HepG2 (cell line): ENCODE measurements around the gene SPATA25. TPM values are rescaled to one million over a fixed set of nuclear protein-coding genes. Genes with fewer than 3 reads are reported as not detected.

Experiments used
- ATAC-seq: fragments of 200-7000 bp; cut with Tn5 transposase; 3 replicates; pipeline ENCODE4 v1.9.1; 2020; ENCODE audit warnings: mild to moderate bottlenecking, moderate library complexity
- BruUV-seq: library from RNA; stranded (reverse); fragments of 400-500 nt; replicated peaks from 2 replicates; lab custom pipeline; 2021; lab: Mats Ljungman, UMichigan
- CTCF ChIA-PET: fragments of 300-600 bp; formaldehyde crosslinking; extraction: SDS; loops from one replicate; lab custom pipeline; 2021; ENCODE audit warnings: low total read pairs, inconsistent platforms, low intra/inter-chr PET ratio; lab: Yijun Ruan, JAX
- POLR2A ChIA-PET: fragments of 350-600 bp; sonication (Branson Sonifier 250); formaldehyde crosslinking; loops from one replicate; lab custom pipeline; 2020; ENCODE audit warnings: antibody characterized with exemption, inconsistent platforms; lab: Yijun Ruan, JAX
- DNase-seq: peaks from one replicate; pipeline ENCODE4 v3.0.0-alpha.2; 2015; ENCODE audit warnings: low spot score
- FAIRE-seq: peaks from 3 replicates; lab custom pipeline; 2011; peaks lifted over from hg19 to GRCh38; lab: Jason Lieb, UNC
- H2AFZ ChIP-seq: one replicate; pipeline ENCODE4 v1.6.1; 2011; ENCODE audit warnings: low read length, inconsistent platforms
- H3K27ac ChIP-seq: fragments of 300-600 bp; 3 replicates; pipeline ENCODE4 v1.8.0; 2011; ENCODE audit warnings: mixed run types, mild to moderate bottlenecking, mixed read lengths, low read length, inconsistent platforms; ENCODE audit not compliant: insufficient read depth; ENCODE audit errors: extremely low read length
- H3K27me3 ChIP-seq, 2 experiments: fragments of 200-600 bp in 1 of 2; 2 replicates in 1 of 2; 3 replicates in 1 of 2; pipeline versions ENCODE4 v1.6.0 to v1.8.0; 2011; ENCODE audit warnings: low read length in 2 of 2, mild to moderate bottlenecking in 2 of 2, moderate library complexity in 2 of 2, inconsistent platforms in 1 of 2; ENCODE audit not compliant: insufficient read depth in 2 of 2, control insufficient read depth in 1 of 2
- H3K36me3 ChIP-seq, 2 experiments: fragments of 200-600 bp in 1 of 2; replicated peaks in 1 of 2; 2 replicates in 1 of 2; 3 replicates in 1 of 2; pipeline versions ENCODE4 v1.5.1 to v1.8.0; 2011; ENCODE audit warnings: low read length in 2 of 2, inconsistent platforms in 1 of 2; ENCODE audit not compliant: insufficient read depth in 2 of 2, control insufficient read depth in 1 of 2
- H3K4me1 ChIP-seq: 2 replicates; pipeline ENCODE4 v1.5.1; 2012; ENCODE audit warnings: low read length, inconsistent platforms; ENCODE audit not compliant: insufficient read depth
- H3K4me2 ChIP-seq: 2 replicates; pipeline ENCODE4 v1.6.0; 2011; ENCODE audit warnings: low read depth, low read length, inconsistent platforms
- H3K4me3 ChIP-seq, 3 experiments: fragments of 200-600 bp in 1 of 3; sonication (generic), shearing (Covaris generic) in 1 of 3; replicated peaks in 1 of 3; 2 replicates each; pipeline ENCODE4 v1.5.1; 2011 to 2016; ENCODE audit warnings: low read length in 3 of 3, inconsistent platforms in 2 of 3, low read depth in 2 of 3, mild to moderate bottlenecking in 2 of 3, control low read depth in 1 of 3, mixed read lengths in 1 of 3; ENCODE audit not compliant: insufficient read depth in 1 of 3
- H3K79me2 ChIP-seq: one replicate; pipeline ENCODE4 v1.6.1; 2011; ENCODE audit warnings: low read length, inconsistent platforms; ENCODE audit not compliant: insufficient read depth
- H3K9ac ChIP-seq: 2 replicates; pipeline ENCODE4 v1.6.0; 2011; ENCODE audit warnings: mild to moderate bottlenecking, low read depth, low read length, inconsistent platforms; ENCODE audit not compliant: insufficient read depth
- H3K9me3 ChIP-seq: 2 replicates; pipeline ENCODE4 v1.5.1; 2012; ENCODE audit warnings: mild to moderate bottlenecking, low read length
- H4K20me1 ChIP-seq: 2 replicates; pipeline ENCODE4 v1.6.0; 2011; ENCODE audit warnings: inconsistent platforms, mild to moderate bottlenecking, low read length, moderate library complexity; ENCODE audit not compliant: insufficient read depth
- ARID5B ChIP-seq: IDR thresholded peaks from 2 replicates; pipeline ENCODE4 v1.4.0; 2020; ENCODE audit warnings: mild to moderate bottlenecking, missing genetic modification reagents
- ATF7 ChIP-seq, 2 experiments: fragments of 450-650 bp in 1 of 2; sonication (generic) in 1 of 2; formaldehyde crosslinking in 1 of 2; IDR thresholded peaks; 2 replicates each; pipeline versions ENCODE4 v1.4.0 to v1.6.1; 2016 to 2020; ENCODE audit warnings: antibody characterized with exemption in 1 of 2, mild to moderate bottlenecking in 1 of 2, missing genetic modification reagents in 1 of 2
- CBX5 ChIP-seq: sonication (generic); formaldehyde crosslinking; IDR thresholded peaks from 2 replicates; pipeline ENCODE4 v1.4.0; 2020; ENCODE audit warnings: missing genetic modification reagents, borderline replicate concordance
- CENPBD1 ChIP-seq: sonication (generic); formaldehyde crosslinking; IDR thresholded peaks from 2 replicates; pipeline ENCODE4 v1.8.0; 2022; ENCODE audit warnings: missing genetic modification reagents, low read depth, mild to moderate bottlenecking, borderline replicate concordance
- SP1 ChIP-seq, 2 experiments: fragments of 450-650 bp in 1 of 2; sonication (generic) in 1 of 2; formaldehyde crosslinking in 1 of 2; IDR thresholded peaks; 2 replicates each; pipeline versions ENCODE4 v1.4.0 to v1.6.1; 2016 to 2020; ENCODE audit warnings: missing genetic modification reagents in 1 of 2
- SRSF9 ChIP-seq: fragments of 200-400 bp; formaldehyde crosslinking; IDR thresholded peaks from 2 replicates; pipeline ENCODE4 v1.6.1; 2018; ENCODE audit warnings: borderline replicate concordance, mild to moderate bottlenecking, low read depth, low read length; ENCODE audit not compliant: insufficient read depth, poor library complexity, severe bottlenecking
- ZNF264 ChIP-seq: sonication (generic); formaldehyde crosslinking; IDR thresholded peaks from 2 replicates; pipeline ENCODE4 v1.4.0; 2020; ENCODE audit warnings: missing genetic modification reagents
- ZNF543 ChIP-seq: sonication (generic); formaldehyde crosslinking; IDR thresholded peaks from 2 replicates; pipeline ENCODE4 v1.4.0; 2020; ENCODE audit warnings: mild to moderate bottlenecking, missing genetic modification reagents
- ZNF615 ChIP-seq: sonication (generic); formaldehyde crosslinking; IDR thresholded peaks from 2 replicates; pipeline ENCODE4 v1.5.0; 2020; ENCODE audit warnings: mild to moderate bottlenecking, missing genetic modification reagents, borderline replicate concordance
- ZNF619 ChIP-seq: sonication (generic); formaldehyde crosslinking; IDR thresholded peaks from 2 replicates; pipeline ENCODE4 v1.4.0; 2020; ENCODE audit warnings: mild to moderate bottlenecking, missing genetic modification reagents
- ZNF776 ChIP-seq: sonication (generic); formaldehyde crosslinking; IDR thresholded peaks from 2 replicates; pipeline ENCODE4 v1.4.0; 2020; ENCODE audit warnings: mild to moderate bottlenecking, missing genetic modification reagents
- ZNF782 ChIP-seq: sonication (generic); formaldehyde crosslinking; IDR thresholded peaks from 2 replicates; pipeline ENCODE4 v1.4.0; 2020; ENCODE audit warnings: missing genetic modification reagents, mild to moderate bottlenecking, borderline replicate concordance
- ZNF841 ChIP-seq: sonication (generic); formaldehyde crosslinking; IDR thresholded peaks from 2 replicates; pipeline ENCODE4 v1.8.1; 2023; ENCODE audit warnings: missing genetic modification reagents, borderline replicate concordance
- whole genome bisulfite sequencing: methylation state at CpG from one replicate; pipeline ENCODE4 v1.1.6; 2017; ENCODE audit warnings: low lambda C conversion rate; 5-methylcytosine and 5-hydroxymethylcytosine counted together
- in situ Hi-C: cut with HindIII; loops from 2 replicates; pipeline ENCODE4 v1.10.0; 2017; ENCODE audit warnings: low pct_unique_long_range_greater_than_20kb; ENCODE audit not compliant: extremely low pct_ligation_motif_present
- intact Hi-C: fragments of 100-400 bp; cut with micrococcal nuclease; formaldehyde crosslinking; loops from one replicate; pipeline ENCODE4 v1.10.0; 2022; ENCODE audit not compliant: unreplicated experiment
- polyA plus RNA-seq, 8 experiments: library from polyadenylated mRNA; depleted of rRNA in 3 of 8; stranded (reverse) in 7 of 8; unstranded in 1 of 8; fragments of >200 nt; fragmentation: Illumina TruSeq in 4 of 8; extraction: Trizol in 4 of 8; gene quantifications; 2 replicates each; pipeline versions ENCODE4 v1.2.1 to v1.2.3, GENCODE V29; 2011 to 2016; ENCODE audit warnings: low read depth in 4 of 8, missing spikeins in 1 of 8, mixed read lengths in 1 of 8; ENCODE audit not compliant: insufficient read depth in 1 of 8
- total RNA-seq, 5 experiments: library from RNA; depleted of rRNA; stranded (reverse); fragments of >200 nt; fragmentation: Illumina TruSeq; extraction: Trizol; gene quantifications; 2 replicates each; pipeline ENCODE4 v1.2.3, GENCODE V29; 2016; ENCODE audit warnings: low read depth in 1 of 5
- TF ChIP-seq, protein P1 (sequence below): sonication (generic); formaldehyde crosslinking; IDR thresholded peaks from 2 replicates; pipeline ENCODE4 v1.9.0; 2021; ENCODE audit warnings: missing genetic modification reagents, borderline replicate concordance
- TF ChIP-seq, protein P2 (sequence below): sonication (generic); formaldehyde crosslinking; IDR thresholded peaks from 2 replicates; pipeline ENCODE4 v1.4.0; 2020; ENCODE audit warnings: missing genetic modification reagents

Gene SPATA25
- total and polyA plus RNA-seq, 2 of the 13 experiments (the other 11 are each of a cell fraction or from before 2014, with no cell fraction given) = 4.8 to 7.6 TPM

DNA sequence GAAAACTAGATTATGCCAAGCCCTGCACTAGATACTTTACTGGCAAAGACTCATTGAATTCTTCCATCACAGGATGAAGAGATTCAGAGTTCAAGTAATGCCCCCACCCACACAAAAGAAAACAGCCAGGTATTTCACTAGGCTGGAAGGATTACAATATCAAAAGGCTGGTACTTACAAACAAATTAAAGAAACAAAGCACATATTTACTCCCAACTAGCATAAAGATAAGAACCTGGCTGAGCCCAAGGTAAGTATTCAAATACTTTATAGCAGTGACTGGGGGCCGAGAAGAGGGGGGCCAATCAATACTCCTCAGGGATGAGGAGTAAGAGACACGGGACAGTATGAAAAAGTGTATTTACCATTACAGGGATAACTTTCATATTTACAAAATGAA lies 33.9 kb downstream of the SPATA25 start (continued):
- no peak for TF ChIP-seq ZNF619 (CRISPR knock-in tag)
- TF ChIP-seq SP1 (IDR thresholded peaks at IDR 0.05) = no peak
- TF ChIP-seq SP1 (CRISPR knock-in tag; IDR thresholded peaks at IDR 0.05) = no peak
- TF ChIP-seq, protein P1, sequence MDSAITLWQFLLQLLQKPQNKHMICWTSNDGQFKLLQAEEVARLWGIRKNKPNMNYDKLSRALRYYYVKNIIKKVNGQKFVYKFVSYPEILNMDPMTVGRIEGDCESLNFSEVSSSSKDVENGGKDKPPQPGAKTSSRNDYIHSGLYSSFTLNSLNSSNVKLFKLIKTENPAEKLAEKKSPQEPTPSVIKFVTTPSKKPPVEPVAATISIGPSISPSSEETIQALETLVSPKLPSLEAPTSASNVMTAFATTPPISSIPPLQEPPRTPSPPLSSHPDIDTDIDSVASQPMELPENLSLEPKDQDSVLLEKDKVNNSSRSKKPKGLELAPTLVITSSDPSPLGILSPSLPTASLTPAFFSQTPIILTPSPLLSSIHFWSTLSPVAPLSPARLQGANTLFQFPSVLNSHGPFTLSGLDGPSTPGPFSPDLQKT (CRISPR knock-in tag) = no peak
- TF ChIP-seq ZNF264 (CRISPR knock-in tag) = no peak
- TF ChIP-seq ATF7 (IDR thresholded peaks at IDR 0.05) = no peak
- TF ChIP-seq ATF7 (CRISPR knock-in tag; IDR thresholded peaks at IDR 0.05) = no peak
- TF ChIP-seq ARID5B = no peak

- H3K36me3 ChIP-seq = peaks cover 0 to 2% of the 10 kb centered on the region in 2 experiments; a peak in 1 of 5 replicates
- DNase-seq (no peak), FAIRE-seq (no peak), ATAC-seq (no peak)
- H3K4me2 ChIP-seq = no peak overlapping the region
- no peak overlapping the region for H3K4me3 ChIP-seq
- in situ Hi-C loops = no loop called here
- H3K4me1 ChIP-seq = peaks cover 11% of the 10 kb centered on the region
- no peak overlapping the region for H2AFZ ChIP-seq
- H3K9ac ChIP-seq = no peak overlapping the region
- BruUV-seq = no TSS peak
- POLR2A ChIA-PET = interaction anchor here (1.1 to 2.7 kb wide), 4 partner anchors 11 to 39 kb away, joined by 3 to 17 read pairs (median 6); partner anchors contain the start of genes CTSA, NEURL2 and SNX21
- no peaks in the 10 kb centered on the region for H4K20me1 ChIP-seq
- no peaks in the 10 kb centered on the region for H3K27me3 ChIP-seq
- no peaks in the 10 kb centered on the region for H3K9me3 ChIP-seq
- H3K79me2 ChIP-seq = peaks cover 4% of the 10 kb centered on the region
- intact Hi-C loops = no loop called here
- no peak overlapping the region for H3K27ac ChIP-seq
- WGBS = 97% methylated on average over 6 of the region's 6 CpGs
- CTCF ChIA-PET = no interaction called here
- TF ChIP-seq CENPBD1 (CRISPR knock-in tag) (no peak), ZNF782 (CRISPR knock-in tag) (no peak), CBX5 (CRISPR knock-in tag) (no peak), ZNF776 (CRISPR knock-in tag) (no peak), ZNF615 (no peak), SRSF9 (no peak), ZNF841 (no peak), ZNF543 (CRISPR knock-in tag) (no peak)
- TF ChIP-seq, protein P2, sequence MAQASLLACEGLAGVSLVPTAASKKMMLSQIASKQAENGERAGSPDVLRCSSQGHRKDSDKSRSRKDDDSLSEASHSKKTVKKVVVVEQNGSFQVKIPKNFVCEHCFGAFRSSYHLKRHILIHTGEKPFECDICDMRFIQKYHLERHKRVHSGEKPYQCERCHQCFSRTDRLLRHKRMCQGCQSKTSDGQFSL (CRISPR knock-in tag) = no peak
Observed at GRCh38 chr20:45852326-45852725, 35.1 kb downstream of the SPATA25 start.
